Neuronal stem cell (in vitro differentiated cells): ENCODE data around the gene ADH4.
"Not testable (repeated sequence)": the region's sequence is repeated elsewhere in the genome, so short reads cannot be mapped to it uniquely, and the experiment has no call there.

ENCODE experiments used
- DNase-seq: peaks from one replicate; pipeline ENCODE4 v3.0.0-alpha.2; 2013; ENCODE audit warnings: low spot score
- H2AFZ ChIP-seq: one replicate; pipeline ENCODE4 v1.6.1; 2013; ENCODE audit warnings: mild to moderate bottlenecking, low read length, inconsistent platforms
- H2AK5ac ChIP-seq: 2 replicates; pipeline ENCODE4 v1.6.1; 2013; ENCODE audit warnings: low read depth, mild to moderate bottlenecking, inconsistent platforms, low read length, moderate library complexity, mixed read lengths
- H2BK120ac ChIP-seq: 2 replicates; pipeline ENCODE4 v1.6.1; 2013; ENCODE audit warnings: low read depth, mild to moderate bottlenecking, inconsistent platforms, low read length, moderate library complexity, mixed read lengths
- H2BK12ac ChIP-seq: one replicate; pipeline ENCODE4 v1.6.1; 2013; ENCODE audit warnings: low read length, inconsistent platforms
- H2BK15ac ChIP-seq: 2 replicates; pipeline ENCODE4 v1.6.1; 2013; ENCODE audit warnings: mild to moderate bottlenecking, low read length, inconsistent platforms, mixed read lengths
- H2BK5ac ChIP-seq: one replicate; pipeline ENCODE4 v1.6.1; 2013; ENCODE audit warnings: inconsistent platforms, mild to moderate bottlenecking, low read length, moderate library complexity
- H3K14ac ChIP-seq: one replicate; pipeline ENCODE4 v1.6.1; 2013; ENCODE audit warnings: low read length, inconsistent platforms
- H3K18ac ChIP-seq: 2 replicates; pipeline ENCODE4 v1.6.1; 2013; ENCODE audit warnings: low read length, inconsistent platforms
- H3K23ac ChIP-seq: 2 replicates; pipeline ENCODE4 v1.6.1; 2013; ENCODE audit warnings: low read depth, mild to moderate bottlenecking, mixed read lengths, low read length, inconsistent platforms; ENCODE audit not compliant: poor library complexity
- H3K27ac ChIP-seq: replicated peaks from 3 replicates; pipeline ENCODE4 v1.5.1; 2013; ENCODE audit warnings: low read length, inconsistent platforms
- H3K27me3 ChIP-seq, 3 experiments: 2 replicates each; pipeline ENCODE4 v1.6.1; 2013; ENCODE audit warnings: low read length in 3 of 3, mild to moderate bottlenecking in 2 of 3, inconsistent platforms in 1 of 3, low read depth in 1 of 3, mixed read lengths in 1 of 3, moderate library complexity in 1 of 3; ENCODE audit not compliant: control insufficient read depth in 3 of 3, insufficient read depth in 3 of 3
- H3K36me3 ChIP-seq, 2 donors: replicated peaks in 1 of 2; 2 replicates each; pipeline ENCODE4 v1.6.1; 2013; ENCODE audit warnings: low read length in 2 of 2; ENCODE audit not compliant: control insufficient read depth in 2 of 2, insufficient read depth in 2 of 2
- H3K4ac ChIP-seq: 2 replicates; pipeline ENCODE4 v1.6.1; 2013; ENCODE audit warnings: inconsistent platforms, mild to moderate bottlenecking, low read length, moderate library complexity
- H3K4me1 ChIP-seq, 2 donors: 1 replicate in 1 of 2; 2 replicates in 1 of 2; pipeline ENCODE4 v1.6.1; 2013; ENCODE audit warnings: low read length in 2 of 2, low read depth in 1 of 2; ENCODE audit not compliant: control insufficient read depth in 2 of 2, insufficient read depth in 1 of 2
- H3K4me2 ChIP-seq: one replicate; pipeline ENCODE4 v1.6.1; 2013; ENCODE audit warnings: mild to moderate bottlenecking, low read length, inconsistent platforms; ENCODE audit not compliant: insufficient read depth, poor library complexity, severe bottlenecking
- H3K4me3 ChIP-seq, 2 donors: 2 replicates each; pipeline ENCODE4 v1.5.1; 2013; ENCODE audit warnings: low read length in 2 of 2, mild to moderate bottlenecking in 2 of 2, inconsistent platforms in 1 of 2, moderate library complexity in 1 of 2
- H3K79me1 ChIP-seq: one replicate; pipeline ENCODE4 v1.6.1; 2013; ENCODE audit warnings: low read depth, mild to moderate bottlenecking, inconsistent platforms, low read length, moderate library complexity
- H3K9ac ChIP-seq: one replicate; pipeline ENCODE4 v1.6.1; 2013; ENCODE audit warnings: mild to moderate bottlenecking, low read depth, low read length, inconsistent platforms; ENCODE audit not compliant: poor library complexity
- H3K9me3 ChIP-seq, 2 donors: replicated peaks in 1 of 2; 2 replicates each; pipeline versions ENCODE3 to v1.6.1; 2013; ENCODE audit warnings: low read length in 2 of 2, mild to moderate bottlenecking in 2 of 2, inconsistent platforms in 1 of 2, low read depth in 1 of 2, mixed read lengths in 1 of 2, moderate library complexity in 1 of 2; ENCODE audit not compliant: control insufficient read depth in 2 of 2, insufficient read depth in 1 of 2
- H4K8ac ChIP-seq: one replicate; pipeline ENCODE4 v1.6.1; 2013; ENCODE audit warnings: low read depth, mild to moderate bottlenecking, inconsistent platforms, low read length, moderate library complexity
- H4K91ac ChIP-seq: one replicate; pipeline ENCODE4 v1.6.1; 2013; ENCODE audit warnings: low read length, low read depth, mild to moderate bottlenecking, inconsistent platforms; ENCODE audit not compliant: poor library complexity
- WGBS, 2 donors: extraction: QIAGEN DNeasy Blood & Tissue Kit; methylation state at CpG; one replicate each; pipeline ENCODE4 v1.1.7; 2013; ENCODE audit warnings: missing lambda C conversion rate in 2 of 2, mixed read lengths in 1 of 2; ENCODE audit not compliant: insufficient read length in 2 of 2, insufficient replicate concordance in 1 of 2; ENCODE audit errors: extremely low coverage in 2 of 2; 5-methylcytosine and 5-hydroxymethylcytosine counted together

Gene ADH4

DNA sequence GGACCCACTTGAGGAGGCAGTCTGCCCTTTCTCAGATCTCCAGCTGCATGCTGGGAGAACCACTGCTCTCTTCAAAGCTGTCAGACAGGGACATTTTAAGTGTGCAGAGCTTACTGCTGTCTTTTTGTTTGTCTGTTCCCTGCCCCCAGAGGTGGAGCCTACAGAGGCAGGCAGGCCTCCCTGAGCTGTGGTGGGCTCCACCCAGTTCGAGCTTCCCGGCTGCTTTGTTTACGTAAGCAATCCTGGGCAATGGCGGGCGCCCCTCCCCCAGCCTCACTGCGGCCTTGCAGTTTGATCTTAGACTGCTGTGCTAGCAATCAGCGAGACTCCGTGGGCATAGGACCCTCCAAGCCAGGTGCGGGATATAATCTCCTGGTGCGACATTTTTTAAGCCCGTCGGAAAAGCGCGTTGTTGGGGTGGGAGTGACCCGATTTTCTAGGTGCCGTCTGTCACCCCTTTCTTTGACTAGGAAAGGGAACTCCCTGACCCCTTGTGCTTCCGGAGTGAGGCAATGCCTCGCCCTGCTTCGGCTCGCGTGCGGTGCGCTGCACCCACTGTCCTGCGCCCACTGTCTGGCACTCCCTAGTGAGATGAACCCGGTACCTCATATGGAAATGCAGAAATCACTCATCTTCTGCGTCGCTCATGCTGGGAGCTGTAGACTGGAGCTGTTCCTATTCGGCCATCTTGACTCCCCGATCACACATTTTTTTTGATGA is 26.8 kb downstream of the ADH4 start:
- WGBS, 2 donors: no CpG with 5 or more reads among the region's 29 CpGs
- not testable (repeated sequence) for H3K4me2 ChIP-seq, H3K79me1 ChIP-seq, H3K9ac ChIP-seq, H3K4ac ChIP-seq, H3K4me1 ChIP-seq, H2AFZ ChIP-seq, H3K4me3 ChIP-seq, H4K91ac ChIP-seq, H3K36me3 ChIP-seq, H2BK120ac ChIP-seq, H3K27me3 ChIP-seq, H3K23ac ChIP-seq, H3K14ac ChIP-seq, H3K18ac ChIP-seq, H4K8ac ChIP-seq, H2AK5ac ChIP-seq, H2BK5ac ChIP-seq, H2BK12ac ChIP-seq, H3K9me3 ChIP-seq, H2BK15ac ChIP-seq, H3K27ac ChIP-seq, DNase-seq

DNA sequence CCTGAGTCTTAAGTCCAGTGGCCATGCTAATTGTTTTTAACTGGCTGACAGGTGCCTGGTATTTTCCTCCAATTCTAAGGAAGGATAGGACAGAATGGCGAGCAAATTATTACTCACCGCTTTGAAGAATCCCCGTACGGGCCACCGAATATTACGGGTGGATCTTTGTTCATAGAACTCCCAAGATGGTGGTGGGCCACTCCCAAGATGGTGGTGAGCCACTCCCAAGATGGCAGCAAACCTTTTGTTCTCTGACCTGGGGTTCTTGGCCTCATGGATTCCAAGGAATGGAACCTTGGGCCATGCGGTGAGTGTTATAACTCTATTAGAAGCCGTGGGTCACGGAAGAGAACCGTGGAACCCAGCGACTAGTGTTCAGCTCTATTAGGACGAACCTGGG is 34.8 kb downstream of the ADH4 start:
- H3K4me3 ChIP-seq, H2AFZ ChIP-seq, H3K4me2 ChIP-seq, H3K9me3 ChIP-seq, H2AK5ac ChIP-seq, H3K4me1 ChIP-seq, H4K91ac ChIP-seq, H3K36me3 ChIP-seq, H3K4ac ChIP-seq, H3K18ac ChIP-seq, H3K14ac ChIP-seq, H2BK12ac ChIP-seq, DNase-seq, H2BK15ac ChIP-seq, H3K79me1 ChIP-seq, H3K9ac ChIP-seq, H2BK120ac ChIP-seq, H3K23ac ChIP-seq, H4K8ac ChIP-seq, H2BK5ac ChIP-seq, H3K27ac ChIP-seq, H3K27me3 ChIP-seq: not testable (repeated sequence)
- WGBS, 2 donors: no CpG with 5 or more reads among the region's 12 CpGs

DNA sequence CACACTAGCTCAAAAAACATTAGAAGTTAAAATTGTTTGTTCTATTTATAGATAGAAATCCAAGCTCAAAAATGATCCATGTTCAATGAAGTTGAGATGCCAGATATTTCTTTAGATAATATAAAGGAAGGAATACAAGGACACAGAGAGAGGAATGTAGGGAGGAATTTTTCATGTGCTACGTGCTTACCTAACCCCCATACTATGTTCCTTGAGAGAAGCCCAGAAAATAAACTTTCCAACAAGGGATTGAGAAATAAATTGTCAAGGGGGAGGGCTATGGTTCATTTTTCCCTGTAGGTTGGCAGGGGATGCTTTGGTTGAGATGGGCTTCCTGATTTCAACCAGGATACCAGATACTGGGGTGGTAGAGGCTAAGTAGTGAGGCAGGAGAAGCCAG is 39.9 kb downstream of the ADH4 start:
- H3K14ac ChIP-seq: no peak overlapping the region
- H2BK5ac ChIP-seq: no peak overlapping the region
- no peak for DNase-seq
- H3K9ac ChIP-seq: no peak overlapping the region
- H3K27ac ChIP-seq: no peak overlapping the region
- H3K4me3 ChIP-seq: no peak overlapping the region
- H2AFZ ChIP-seq: no peak overlapping the region
- WGBS, 2 donors: no CpG with 5 or more reads among the region's 1 CpG
- no peak overlapping the region for H3K4ac ChIP-seq
- H4K91ac ChIP-seq: no peak overlapping the region
- no peak overlapping the region for H2BK12ac ChIP-seq
- H2AK5ac ChIP-seq: no peak overlapping the region
- no peak overlapping the region for H2BK15ac ChIP-seq
- H3K79me1 ChIP-seq: no peaks in the 10 kb centered on the region
- no peak overlapping the region for H2BK120ac ChIP-seq
- H3K36me3 ChIP-seq: peaks cover 0 to 4% of the 10 kb centered on the region in 2 donors
- H3K23ac ChIP-seq: no peak overlapping the region
- H3K9me3 ChIP-seq: peaks cover 0 to 8% of the 10 kb centered on the region in 2 donors
- H3K18ac ChIP-seq: no peak overlapping the region
- H3K4me2 ChIP-seq: no peak overlapping the region
- no peaks in the 10 kb centered on the region for H3K27me3 ChIP-seq
- no peak overlapping the region for H4K8ac ChIP-seq
- no peaks in the 10 kb centered on the region for H3K4me1 ChIP-seq

DNA sequence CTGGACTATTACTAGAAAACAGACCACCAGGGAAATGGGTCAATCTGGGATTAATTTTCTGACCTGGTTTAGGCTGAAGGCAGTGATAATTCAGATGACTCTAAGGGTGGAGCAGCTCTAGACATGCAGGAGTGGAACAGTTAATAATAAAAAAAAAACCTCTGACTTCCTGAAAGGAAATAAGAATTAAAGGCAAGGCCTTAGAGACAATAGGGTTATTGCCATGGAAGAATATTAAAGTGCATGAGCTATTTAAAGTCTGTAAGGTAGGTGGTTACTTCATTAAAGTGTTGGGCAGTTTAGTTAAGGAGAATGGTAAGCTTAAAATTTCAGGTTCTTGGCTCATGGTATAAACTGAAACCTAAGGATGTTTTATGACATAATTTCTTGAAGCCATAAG is 40.9 kb downstream of the ADH4 start:
- no peak overlapping the region for H4K8ac ChIP-seq
- no peak overlapping the region for H3K9ac ChIP-seq
- no peak for DNase-seq
- H3K4me3 ChIP-seq: no peak overlapping the region
- H3K79me1 ChIP-seq: no peaks in the 10 kb centered on the region
- no peaks in the 10 kb centered on the region for H3K27me3 ChIP-seq
- no peak overlapping the region for H2AFZ ChIP-seq
- H2AK5ac ChIP-seq: no peak overlapping the region
- H2BK12ac ChIP-seq: no peak overlapping the region
- no peak overlapping the region for H3K27ac ChIP-seq
- H3K4me1 ChIP-seq: no peaks in the 10 kb centered on the region
- H3K4ac ChIP-seq: no peak overlapping the region
- no peak overlapping the region for H3K4me2 ChIP-seq
- H3K36me3 ChIP-seq: peaks cover 0 to 4% of the 10 kb centered on the region in 2 donors
- peaks cover 0 to 8% of the 10 kb centered on the region in 2 donors for H3K9me3 ChIP-seq
- H3K14ac ChIP-seq: no peak overlapping the region
- H2BK5ac ChIP-seq: no peak overlapping the region
- H2BK120ac ChIP-seq: no peak overlapping the region
- no peak overlapping the region for H4K91ac ChIP-seq
- H2BK15ac ChIP-seq: no peak overlapping the region
- no peak overlapping the region for H3K23ac ChIP-seq
- H3K18ac ChIP-seq: no peak overlapping the region
